GM23338 (cell line): ENCODE results near the gene SLC6A11. TPM values are rescaled to one million over a fixed set of nuclear protein-coding genes. Genes with fewer than 3 reads are reported as not detected.

Source experiments
- ATAC-seq: fragments of 200-7000 bp; cut with Tn5 transposase; 3 replicates; pipeline ENCODE4 v1.9.1; 2020
- DNase-seq: peaks from one replicate; pipeline ENCODE4 v3.0.0-alpha.2; 2015; ENCODE audit warnings: low spot score
- H2AFZ ChIP-seq: fragments of 200-600 bp; sonication (generic); 2 replicates; pipeline ENCODE4 v1.8.0; 2016; ENCODE audit warnings: antibody characterized with exemption, mild to moderate bottlenecking, moderate library complexity
- H3F3A ChIP-seq: fragments of 200-600 bp; sonication (generic); replicated peaks from 2 replicates; pipeline ENCODE4 v1.8.0; 2017; ENCODE audit warnings: antibody characterized with exemption, mixed run types, low read depth
- H3K27ac ChIP-seq: fragments of 200-600 bp; sonication (generic); 2 replicates; pipeline ENCODE4 v1.6.1; 2016; ENCODE audit warnings: low read depth
- H3K27me3 ChIP-seq: fragments of 200-600 bp; sonication (generic); 2 replicates; pipeline ENCODE4 v1.8.0; 2016; ENCODE audit warnings: mild to moderate bottlenecking, mixed run types, moderate library complexity; ENCODE audit not compliant: insufficient read depth
- H3K36me3 ChIP-seq: fragments of 200-600 bp; sonication (generic); 2 replicates; pipeline ENCODE4 v1.8.0; 2016; ENCODE audit warnings: mild to moderate bottlenecking; ENCODE audit not compliant: insufficient read depth
- H3K4me1 ChIP-seq: fragments of 200-600 bp; sonication (generic); 2 replicates; pipeline ENCODE4 v1.8.0; 2016; ENCODE audit warnings: mild to moderate bottlenecking, moderate library complexity; ENCODE audit not compliant: insufficient read depth
- H3K4me2 ChIP-seq: fragments of 200-600 bp; sonication (generic); 2 replicates; pipeline ENCODE4 v1.7.1; 2017; ENCODE audit warnings: mixed run types
- H3K4me3 ChIP-seq: fragments of 200-600 bp; sonication (generic); 2 replicates; pipeline ENCODE4 v1.6.1; 2016; ENCODE audit warnings: mixed run types
- H3K79me2 ChIP-seq: fragments of 200-600 bp; sonication (generic); replicated peaks from 2 replicates; pipeline ENCODE4 v1.8.0; 2017; ENCODE audit warnings: mild to moderate bottlenecking; ENCODE audit not compliant: insufficient read depth
- H3K9me2 ChIP-seq: fragments of 200-600 bp; sonication (generic); 2 replicates; pipeline ENCODE4 v1.8.0; 2017; ENCODE audit not compliant: insufficient read depth
- H4K20me1 ChIP-seq: fragments of 200-600 bp; sonication (generic); replicated peaks from 2 replicates; pipeline ENCODE4 v1.8.0; 2017; ENCODE audit warnings: mild to moderate bottlenecking; ENCODE audit not compliant: insufficient read depth
- H3K27ac Mint-ChIP-seq: 2 replicates; pipeline ENCODE4 v1.8.0; 2020; ENCODE audit warnings: inconsistent platforms, mild to moderate bottlenecking, moderate library complexity, mixed read lengths
- H3K27me3 Mint-ChIP-seq: 3 replicates; pipeline ENCODE4 v1.8.0; 2022; ENCODE audit warnings: low read depth, mild to moderate bottlenecking, moderate library complexity, mixed read lengths, inconsistent platforms; ENCODE audit not compliant: insufficient read depth, poor library complexity
- H3K36me3 Mint-ChIP-seq: 3 replicates; pipeline ENCODE4 v1.8.0; 2021; ENCODE audit warnings: low read depth, mild to moderate bottlenecking, inconsistent platforms, moderate library complexity, mixed read lengths
- H3K4me1 Mint-ChIP-seq: 3 replicates; pipeline ENCODE4 v1.8.0; 2020; ENCODE audit warnings: mild to moderate bottlenecking, inconsistent platforms, mixed read lengths
- H3K4me3 Mint-ChIP-seq: 3 replicates; pipeline ENCODE4 v1.8.0; 2021; ENCODE audit warnings: moderate library complexity, mild to moderate bottlenecking, inconsistent platforms, mixed read lengths
- H3K9me3 Mint-ChIP-seq: 3 replicates; pipeline ENCODE4 v1.8.0; 2020; ENCODE audit warnings: moderate library complexity, mild to moderate bottlenecking, inconsistent platforms, mixed read lengths
- EZH2 ChIP-seq: fragments of 200-600 bp; sonication (generic); IDR thresholded peaks from one replicate; pipeline ENCODE4 v1.8.0; 2017; ENCODE audit warnings: antibody characterized with exemption, mild to moderate bottlenecking, low read depth; ENCODE audit not compliant: unreplicated experiment
- STAT1 ChIP-seq: IDR thresholded peaks from one replicate; pipeline ENCODE4 v1.6.1; 2016; ENCODE audit warnings: antibody characterized with exemption; ENCODE audit not compliant: unreplicated experiment
- ZNF331 ChIP-seq: fragments of 250-450 bp; sonication (Bioruptor Pico); IDR thresholded peaks from 2 replicates; pipeline ENCODE4 v1.5.0; 2020; ENCODE audit warnings: low read depth, mild to moderate bottlenecking, moderate library complexity
- polyA plus RNA-seq: library from polyadenylated mRNA; unstranded; fragments of >200 nt; fragmentation: Nextera tagmentation; extraction: Ambion mirVana; gene quantifications from 2 replicates; pipeline ENCODE4 v1.2.1, GENCODE V29; 2016
- total RNA-seq: library from RNA; depleted of rRNA; stranded (reverse); fragments of >200 nt; shearing (Covaris generic); gene quantifications from 2 replicates; pipeline ENCODE4 v1.2.3, GENCODE V29; 2014
- TF ChIP-seq, protein P1 (sequence below): fragments of 250-450 bp; sonication (Bioruptor Pico); IDR thresholded peaks from 2 replicates; pipeline ENCODE4 v1.5.0; 2020; ENCODE audit warnings: mild to moderate bottlenecking, moderate library complexity
- TF ChIP-seq, protein P2 (sequence below), 2 experiments: fragments of 200-600 bp in 1 of 2; sonication (generic) in 1 of 2; conservative IDR thresholded peaks; 2 replicates each; pipeline versions ENCODE4 v1.5.1 to v1.6.1; 2016 to 2017; ENCODE audit warnings: antibody characterized with exemption in 2 of 2, low read depth in 2 of 2, mild to moderate bottlenecking in 2 of 2, moderate library complexity in 1 of 2

Gene SLC6A11
- total and polyA plus RNA-seq, 2 experiments from 2014 or later = 0.47 to 1.1 TPM

DNA sequence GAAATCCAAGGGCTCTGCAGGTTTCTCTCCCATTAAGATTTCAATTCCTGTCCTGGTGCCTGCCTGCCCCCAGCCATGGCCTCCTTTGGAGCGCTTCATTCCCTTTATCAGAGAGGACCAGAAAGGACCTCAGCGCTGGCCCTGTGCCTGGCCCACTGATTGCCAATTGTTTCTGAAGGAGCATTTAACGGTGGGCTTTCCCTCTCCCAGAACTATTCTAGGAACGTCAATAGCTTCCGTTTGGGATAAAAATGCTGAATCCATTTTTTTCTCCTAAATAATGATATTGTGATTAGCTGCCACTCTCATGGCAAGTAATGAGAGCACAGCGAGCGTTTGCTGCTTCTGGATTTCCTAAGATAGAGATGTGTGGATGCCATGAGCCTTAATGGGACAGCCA lies 164.3 kb downstream of the SLC6A11 start:
- Mint-ChIP-seq H3K4me3 (no peak overlapping the region), H3K4me1 (peaks cover 28% of the 10 kb centered on the region), H3K27me3 (peaks cover 5% of the 10 kb centered on the region), H3K9me3 (no peaks in the 10 kb centered on the region), H3K36me3 (no peaks in the 10 kb centered on the region), H3K27ac (no peak overlapping the region)
- Histone ChIP-seq H3F3A (no peaks in the 10 kb centered on the region), H3K36me3 (no peaks in the 10 kb centered on the region), H3K4me2 (no peak overlapping the region), H3K4me3 (no peak overlapping the region), H3K4me1 (peaks cover 13% of the 10 kb centered on the region), H3K27ac (no peak overlapping the region), H3K79me2 (no peaks in the 10 kb centered on the region), H2AFZ (no peak overlapping the region), H3K9me2 (no peaks in the 10 kb centered on the region), H4K20me1 (no peaks in the 10 kb centered on the region), H3K27me3 (no peaks in the 10 kb centered on the region)
- no peak for TF ChIP-seq STAT1
- no peak for TF ChIP-seq EZH2
- TF ChIP-seq, protein P1, sequence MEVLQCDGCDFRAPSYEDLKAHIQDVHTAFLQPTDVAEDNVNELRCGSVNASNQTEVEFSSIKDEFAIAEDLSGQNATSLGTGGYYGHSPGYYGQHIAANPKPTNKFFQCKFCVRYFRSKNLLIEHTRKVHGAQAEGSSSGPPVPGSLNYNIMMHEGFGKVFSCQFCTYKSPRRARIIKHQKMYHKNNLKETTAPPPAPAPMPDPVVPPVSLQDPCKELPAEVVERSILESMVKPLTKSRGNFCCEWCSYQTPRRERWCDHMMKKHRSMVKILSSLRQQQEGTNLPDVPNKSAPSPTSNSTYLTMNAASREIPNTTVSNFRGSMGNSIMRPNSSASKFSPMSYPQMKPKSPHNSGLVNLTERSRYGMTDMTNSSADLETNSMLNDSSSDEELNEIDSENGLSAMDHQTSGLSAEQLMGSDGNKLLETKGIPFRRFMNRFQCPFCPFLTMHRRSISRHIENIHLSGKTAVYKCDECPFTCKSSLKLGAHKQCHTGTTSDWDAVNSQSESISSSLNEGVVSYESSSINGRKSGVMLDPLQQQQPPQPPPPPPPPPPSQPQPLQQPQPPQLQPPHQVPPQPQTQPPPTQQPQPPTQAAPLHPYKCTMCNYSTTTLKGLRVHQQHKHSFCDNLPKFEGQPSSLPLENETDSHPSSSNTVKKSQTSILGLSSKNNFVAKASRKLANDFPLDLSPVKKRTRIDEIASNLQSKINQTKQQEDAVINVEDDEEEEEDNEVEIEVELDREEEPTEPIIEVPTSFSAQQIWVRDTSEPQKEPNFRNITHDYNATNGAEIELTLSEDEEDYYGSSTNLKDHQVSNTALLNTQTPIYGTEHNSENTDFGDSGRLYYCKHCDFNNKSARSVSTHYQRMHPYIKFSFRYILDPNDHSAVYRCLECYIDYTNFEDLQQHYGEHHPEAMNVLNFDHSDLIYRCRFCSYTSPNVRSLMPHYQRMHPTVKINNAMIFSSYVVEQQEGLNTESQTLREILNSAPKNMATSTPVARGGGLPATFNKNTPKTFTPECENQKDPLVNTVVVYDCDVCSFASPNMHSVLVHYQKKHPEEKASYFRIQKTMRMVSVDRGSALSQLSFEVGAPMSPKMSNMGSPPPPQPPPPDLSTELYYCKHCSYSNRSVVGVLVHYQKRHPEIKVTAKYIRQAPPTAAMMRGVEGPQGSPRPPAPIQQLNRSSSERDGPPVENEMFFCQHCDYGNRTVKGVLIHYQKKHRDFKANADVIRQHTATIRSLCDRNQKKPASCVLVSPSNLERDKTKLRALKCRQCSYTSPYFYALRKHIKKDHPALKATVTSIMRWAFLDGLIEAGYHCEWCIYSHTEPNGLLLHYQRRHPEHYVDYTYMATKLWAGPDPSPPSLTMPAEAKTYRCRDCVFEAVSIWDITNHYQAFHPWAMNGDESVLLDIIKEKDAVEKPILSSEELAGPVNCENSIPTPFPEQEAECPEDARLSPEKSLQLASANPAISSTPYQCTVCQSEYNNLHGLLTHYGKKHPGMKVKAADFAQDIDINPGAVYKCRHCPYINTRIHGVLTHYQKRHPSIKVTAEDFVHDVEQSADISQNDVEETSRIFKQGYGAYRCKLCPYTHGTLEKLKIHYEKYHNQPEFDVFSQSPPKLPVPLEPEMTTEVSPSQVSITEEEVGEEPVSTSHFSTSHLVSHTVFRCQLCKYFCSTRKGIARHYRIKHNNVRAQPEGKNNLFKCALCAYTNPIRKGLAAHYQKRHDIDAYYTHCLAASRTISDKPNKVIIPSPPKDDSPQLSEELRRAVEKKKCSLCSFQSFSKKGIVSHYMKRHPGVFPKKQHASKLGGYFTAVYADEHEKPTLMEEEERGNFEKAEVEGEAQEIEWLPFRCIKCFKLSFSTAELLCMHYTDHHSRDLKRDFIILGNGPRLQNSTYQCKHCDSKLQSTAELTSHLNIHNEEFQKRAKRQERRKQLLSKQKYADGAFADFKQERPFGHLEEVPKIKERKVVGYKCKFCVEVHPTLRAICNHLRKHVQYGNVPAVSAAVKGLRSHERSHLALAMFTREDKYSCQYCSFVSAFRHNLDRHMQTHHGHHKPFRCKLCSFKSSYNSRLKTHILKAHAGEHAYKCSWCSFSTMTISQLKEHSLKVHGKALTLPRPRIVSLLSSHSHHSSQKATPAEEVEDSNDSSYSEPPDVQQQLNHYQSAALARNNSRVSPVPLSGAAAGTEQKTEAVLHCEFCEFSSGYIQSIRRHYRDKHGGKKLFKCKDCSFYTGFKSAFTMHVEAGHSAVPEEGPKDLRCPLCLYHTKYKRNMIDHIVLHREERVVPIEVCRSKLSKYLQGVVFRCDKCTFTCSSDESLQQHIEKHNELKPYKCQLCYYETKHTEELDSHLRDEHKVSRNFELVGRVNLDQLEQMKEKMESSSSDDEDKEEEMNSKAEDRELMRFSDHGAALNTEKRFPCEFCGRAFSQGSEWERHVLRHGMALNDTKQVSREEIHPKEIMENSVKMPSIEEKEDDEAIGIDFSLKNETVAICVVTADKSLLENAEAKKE (CRISPR knock-in tag) = no peak
- no peak for DNase-seq
- no peak for ATAC-seq

DNA sequence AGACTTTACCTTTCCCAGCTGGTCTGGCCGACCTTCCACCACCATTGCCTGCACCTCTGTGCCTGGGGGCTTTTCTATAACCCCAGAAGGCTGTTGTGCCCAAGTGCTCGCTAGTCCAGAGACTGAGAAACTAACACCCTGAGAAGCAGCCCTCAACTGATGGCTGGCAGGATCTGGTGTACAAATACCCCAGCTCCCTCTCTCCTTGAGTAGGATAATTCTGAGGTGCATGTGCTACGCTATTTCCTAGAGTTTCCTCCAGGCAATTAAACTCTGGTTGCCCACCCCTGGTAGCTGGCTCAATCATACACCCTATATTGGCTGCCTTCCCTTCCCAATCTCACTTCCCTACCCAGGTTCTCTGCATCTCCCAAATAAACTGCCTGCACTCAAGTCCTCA lies 165.0 kb downstream of the SLC6A11 start:
- no peaks in the 10 kb centered on the region for H3K9me3 Mint-ChIP-seq
- no peaks in the 10 kb centered on the region for H4K20me1 ChIP-seq
- H3K27ac Mint-ChIP-seq = no peak overlapping the region
- peaks cover 5% of the 10 kb centered on the region for H3K27me3 Mint-ChIP-seq
- H3K79me2 ChIP-seq = no peaks in the 10 kb centered on the region
- no peak overlapping the region for H3K4me3 ChIP-seq
- H3K36me3 ChIP-seq = no peaks in the 10 kb centered on the region
- no peak overlapping the region for H3K27ac ChIP-seq
- peaks cover 13% of the 10 kb centered on the region for H3K4me1 ChIP-seq
- no peak overlapping the region for H3K4me2 ChIP-seq
- no peaks in the 10 kb centered on the region for H3K36me3 Mint-ChIP-seq
- peaks cover 28% of the 10 kb centered on the region for H3K4me1 Mint-ChIP-seq
- ATAC-seq = no peak
- no peaks in the 10 kb centered on the region for H3K27me3 ChIP-seq
- H2AFZ ChIP-seq = no peak overlapping the region
- H3K4me3 Mint-ChIP-seq = no peak overlapping the region
- H3K9me2 ChIP-seq = no peaks in the 10 kb centered on the region
- DNase-seq = no peak
- no peaks in the 10 kb centered on the region for H3F3A ChIP-seq
- TF ChIP-seq, protein P2, sequence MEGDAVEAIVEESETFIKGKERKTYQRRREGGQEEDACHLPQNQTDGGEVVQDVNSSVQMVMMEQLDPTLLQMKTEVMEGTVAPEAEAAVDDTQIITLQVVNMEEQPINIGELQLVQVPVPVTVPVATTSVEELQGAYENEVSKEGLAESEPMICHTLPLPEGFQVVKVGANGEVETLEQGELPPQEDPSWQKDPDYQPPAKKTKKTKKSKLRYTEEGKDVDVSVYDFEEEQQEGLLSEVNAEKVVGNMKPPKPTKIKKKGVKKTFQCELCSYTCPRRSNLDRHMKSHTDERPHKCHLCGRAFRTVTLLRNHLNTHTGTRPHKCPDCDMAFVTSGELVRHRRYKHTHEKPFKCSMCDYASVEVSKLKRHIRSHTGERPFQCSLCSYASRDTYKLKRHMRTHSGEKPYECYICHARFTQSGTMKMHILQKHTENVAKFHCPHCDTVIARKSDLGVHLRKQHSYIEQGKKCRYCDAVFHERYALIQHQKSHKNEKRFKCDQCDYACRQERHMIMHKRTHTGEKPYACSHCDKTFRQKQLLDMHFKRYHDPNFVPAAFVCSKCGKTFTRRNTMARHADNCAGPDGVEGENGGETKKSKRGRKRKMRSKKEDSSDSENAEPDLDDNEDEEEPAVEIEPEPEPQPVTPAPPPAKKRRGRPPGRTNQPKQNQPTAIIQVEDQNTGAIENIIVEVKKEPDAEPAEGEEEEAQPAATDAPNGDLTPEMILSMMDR (conservative IDR thresholded peaks at IDR 0.05; ENCODE audit: low read depth in 2 of 2) = no peak
- TF ChIP-seq, protein P1 (CRISPR knock-in tag) = no peak
- no peak for TF ChIP-seq ZNF331 (CRISPR knock-in tag)
